ENCODE data around the gene ADCYAP1R1.

DNA sequence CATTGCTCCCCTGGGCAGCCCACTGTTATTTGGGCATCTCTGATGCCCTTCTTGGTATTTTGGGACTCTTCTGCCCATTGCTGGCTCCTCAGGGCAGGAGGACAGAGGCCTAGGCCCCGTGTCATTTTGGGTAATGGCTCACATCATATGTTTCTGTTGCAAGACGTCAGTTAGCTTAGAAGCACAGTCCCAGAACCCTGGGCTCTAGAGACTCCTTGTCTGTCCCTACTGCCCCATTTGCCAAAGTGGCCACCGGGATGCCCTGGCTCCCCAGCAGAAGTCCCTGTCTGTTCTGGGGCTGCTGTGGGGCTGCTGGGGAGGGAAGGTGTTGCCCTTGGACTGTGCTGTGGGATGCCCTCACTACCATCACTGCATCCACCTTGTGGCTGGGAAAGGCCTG, 48.8 kb downstream of the ADCYAP1R1 start:
- TF ChIP-seq, protein P1, sequence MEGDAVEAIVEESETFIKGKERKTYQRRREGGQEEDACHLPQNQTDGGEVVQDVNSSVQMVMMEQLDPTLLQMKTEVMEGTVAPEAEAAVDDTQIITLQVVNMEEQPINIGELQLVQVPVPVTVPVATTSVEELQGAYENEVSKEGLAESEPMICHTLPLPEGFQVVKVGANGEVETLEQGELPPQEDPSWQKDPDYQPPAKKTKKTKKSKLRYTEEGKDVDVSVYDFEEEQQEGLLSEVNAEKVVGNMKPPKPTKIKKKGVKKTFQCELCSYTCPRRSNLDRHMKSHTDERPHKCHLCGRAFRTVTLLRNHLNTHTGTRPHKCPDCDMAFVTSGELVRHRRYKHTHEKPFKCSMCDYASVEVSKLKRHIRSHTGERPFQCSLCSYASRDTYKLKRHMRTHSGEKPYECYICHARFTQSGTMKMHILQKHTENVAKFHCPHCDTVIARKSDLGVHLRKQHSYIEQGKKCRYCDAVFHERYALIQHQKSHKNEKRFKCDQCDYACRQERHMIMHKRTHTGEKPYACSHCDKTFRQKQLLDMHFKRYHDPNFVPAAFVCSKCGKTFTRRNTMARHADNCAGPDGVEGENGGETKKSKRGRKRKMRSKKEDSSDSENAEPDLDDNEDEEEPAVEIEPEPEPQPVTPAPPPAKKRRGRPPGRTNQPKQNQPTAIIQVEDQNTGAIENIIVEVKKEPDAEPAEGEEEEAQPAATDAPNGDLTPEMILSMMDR (IDR thresholded peaks at IDR 0.05): no peak
- TF ChIP-seq EZH2 (IDR thresholded peaks at IDR 0.05; ENCODE audit: borderline replicate concordance, insufficient read depth, low read depth, low read length, poor library complexity, severe bottlenecking): no peak
